AML-193 (cell line): ENCODE results near the gene PPM1L.

Experiments used
- DNase-seq, 2 experiments: peaks; one replicate each; lab custom pipeline; 2025; lab: John Stamatoyannopoulos, UW

The PPM1L gene

GRCh38 chr3:160856450-160856849 is 100.4 kb downstream of the PPM1L start:
- no peak for DNase-seq

- no peak for DNase-seq
Measured at GRCh38 chr3:160857476-160858119, 101.6 kb downstream of the PPM1L start.

- DNase-seq = no peak
Measured at GRCh38 chr3:160860346-160860745, 104.3 kb downstream of the PPM1L start.

- DNase-seq = peak; percentile 84 to 88
Measured at GRCh38 chr3:160869825-160870224, 113.8 kb downstream of the PPM1L start.

- DNase-seq = no peak
Measured at GRCh38 chr3:160870327-160870726, 114.3 kb downstream of the PPM1L start.

- no peak for DNase-seq
Measured at GRCh38 chr3:160874736-160875135, 118.7 kb downstream of the PPM1L start.

- no peak for DNase-seq
Measured at GRCh38 chr3:160876643-160877042, 120.6 kb downstream of the PPM1L start.

GRCh38 chr3:160879859-160880258 is 123.8 kb downstream of the PPM1L start:
- peak; percentile 45 to 55 for DNase-seq

GRCh38 chr3:160883373-160883772 is 127.3 kb downstream of the PPM1L start:
- DNase-seq = no peak

- no peak for DNase-seq
Measured at GRCh38 chr3:160885791-160886286, 129.8 kb downstream of the PPM1L start.

- no peak for DNase-seq
Measured at GRCh38 chr3:160886421-160886820, 130.4 kb downstream of the PPM1L start.

- DNase-seq = peak; percentile 40 to 50
Measured at GRCh38 chr3:160893207-160893606, 137.2 kb downstream of the PPM1L start.

GRCh38 chr3:160904691-160905090 is 148.7 kb downstream of the PPM1L start:
- DNase-seq = no peak

GRCh38 chr3:160906646-160907045 is 150.6 kb downstream of the PPM1L start:
- no peak for DNase-seq

GRCh38 chr3:160909917-160910316 is 153.9 kb downstream of the PPM1L start:
- no peak for DNase-seq

GRCh38 chr3:160911411-160911810 is 155.4 kb downstream of the PPM1L start:
- DNase-seq = no peak

GRCh38 chr3:160916472-160916871 is 160.4 kb downstream of the PPM1L start:
- no peak for DNase-seq

- no peak for DNase-seq
Measured at GRCh38 chr3:160919942-160920341, 163.9 kb downstream of the PPM1L start.

GRCh38 chr3:160921020-160921635 is 165.1 kb downstream of the PPM1L start:
- DNase-seq = peak; percentile 46 to 53

GRCh38 chr3:160924776-160925175 is 168.7 kb downstream of the PPM1L start:
- no peak for DNase-seq

GRCh38 chr3:160927620-160928019 is 171.6 kb downstream of the PPM1L start:
- DNase-seq = no peak

- DNase-seq = peak; percentile 42 to 50
Measured at GRCh38 chr3:160928183-160928726, 172.2 kb downstream of the PPM1L start.

GRCh38 chr3:160929595-160929994 is 173.6 kb downstream of the PPM1L start:
- no peak for DNase-seq
